ENCODE data around the gene ADGRG3. TPM values are rescaled to one million over a fixed set of nuclear protein-coding genes. Genes with fewer than 3 reads are reported as not detected.
A peak's percentile ranks its signal among the peaks of the same experiment; 100 is the strongest.

Gene ADGRG3
- total RNA-seq, 4 donors from 2014 or later, result 3.8 to 14.2 (median 8.2) TPM

GRCh38 chr16:57713596-57713995 is 45.5 kb downstream of the ADGRG3 start:
- Histone ChIP-seq H3K4me1 (no peaks in the 10 kb centered on the region), H3K4me3 (replicated peaks in 1 of 3) (no peak overlapping the region), H3K27me3 (no peaks in the 10 kb centered on the region), H3K27ac (no peak overlapping the region), H3K36me3 (no peaks in the 10 kb centered on the region), H3K9me3 (no peaks in the 10 kb centered on the region)
- intact Hi-C loops (cut with DNase I), result no loop called here
- 93 to 96% methylated on average over 8 of the region's 8 CpGs for WGBS, 2 donors
- TF ChIP-seq POLR2A (IDR thresholded peaks at IDR 0.05), result no peak
- TF ChIP-seq, protein P1, sequence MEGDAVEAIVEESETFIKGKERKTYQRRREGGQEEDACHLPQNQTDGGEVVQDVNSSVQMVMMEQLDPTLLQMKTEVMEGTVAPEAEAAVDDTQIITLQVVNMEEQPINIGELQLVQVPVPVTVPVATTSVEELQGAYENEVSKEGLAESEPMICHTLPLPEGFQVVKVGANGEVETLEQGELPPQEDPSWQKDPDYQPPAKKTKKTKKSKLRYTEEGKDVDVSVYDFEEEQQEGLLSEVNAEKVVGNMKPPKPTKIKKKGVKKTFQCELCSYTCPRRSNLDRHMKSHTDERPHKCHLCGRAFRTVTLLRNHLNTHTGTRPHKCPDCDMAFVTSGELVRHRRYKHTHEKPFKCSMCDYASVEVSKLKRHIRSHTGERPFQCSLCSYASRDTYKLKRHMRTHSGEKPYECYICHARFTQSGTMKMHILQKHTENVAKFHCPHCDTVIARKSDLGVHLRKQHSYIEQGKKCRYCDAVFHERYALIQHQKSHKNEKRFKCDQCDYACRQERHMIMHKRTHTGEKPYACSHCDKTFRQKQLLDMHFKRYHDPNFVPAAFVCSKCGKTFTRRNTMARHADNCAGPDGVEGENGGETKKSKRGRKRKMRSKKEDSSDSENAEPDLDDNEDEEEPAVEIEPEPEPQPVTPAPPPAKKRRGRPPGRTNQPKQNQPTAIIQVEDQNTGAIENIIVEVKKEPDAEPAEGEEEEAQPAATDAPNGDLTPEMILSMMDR (IDR thresholded peaks at IDR 0.05), result no peak
- DNase-seq, result no peak

DNA sequence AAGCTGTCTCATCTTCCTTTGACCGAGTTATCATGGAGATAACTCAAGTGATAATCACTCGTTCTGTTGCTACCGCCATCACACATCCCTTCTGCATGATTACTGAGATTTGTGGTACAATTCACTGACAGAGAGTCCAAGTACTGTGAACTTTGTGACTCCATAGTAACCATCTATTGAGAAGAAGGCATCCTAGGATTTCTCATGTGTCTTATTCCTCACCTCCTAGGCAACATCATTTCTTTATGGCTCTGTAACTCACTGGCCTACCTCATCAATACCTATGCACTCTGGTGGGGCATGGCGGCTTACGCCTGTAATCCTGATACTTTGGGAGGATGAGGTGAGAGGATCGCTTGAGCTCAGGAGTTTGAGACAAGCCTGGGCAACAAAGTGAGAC is 45.9 kb downstream of the ADGRG3 start:
- H3K27me3 ChIP-seq, result no peaks in the 10 kb centered on the region
- 94 to 98% methylated on average over 6 of the region's 6 CpGs for WGBS, 2 donors
- H3K4me3 ChIP-seq (replicated peaks in 1 of 3), result no peak overlapping the region
- H3K4me1 ChIP-seq, result no peaks in the 10 kb centered on the region
- H3K36me3 ChIP-seq, result no peaks in the 10 kb centered on the region
- H3K27ac ChIP-seq, result no peak overlapping the region
- H3K9me3 ChIP-seq, result no peaks in the 10 kb centered on the region
- no peak for TF ChIP-seq POLR2A (IDR thresholded peaks at IDR 0.05)
- TF ChIP-seq, protein P1 (IDR thresholded peaks at IDR 0.05), result no peak
- intact Hi-C loops (cut with DNase I), result no loop called here
- DNase-seq, result no peak

DNA sequence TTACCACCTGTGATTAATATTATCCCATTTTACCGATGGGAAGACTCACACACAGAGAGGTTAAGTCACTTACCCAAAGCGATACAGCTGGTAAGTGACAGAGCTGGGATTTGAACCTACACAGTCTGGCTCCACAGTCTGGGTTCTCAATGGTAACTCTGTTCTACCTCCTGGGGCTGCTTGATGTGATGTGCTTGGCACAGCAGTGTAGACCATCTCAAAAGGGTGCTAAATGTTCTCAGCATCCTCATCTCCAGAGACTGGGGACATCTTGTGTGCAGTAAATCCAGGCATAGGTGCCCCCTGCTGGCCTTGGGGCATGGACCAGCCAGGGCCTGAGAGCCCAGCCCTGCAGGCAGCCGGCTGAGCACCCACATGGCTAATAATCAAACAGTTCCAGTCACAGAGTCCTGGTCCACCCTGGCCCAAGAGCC is 52.1 kb downstream of the ADGRG3 start:
- Histone ChIP-seq H3K4me1 (no peaks in the 10 kb centered on the region), H3K4me3 (replicated peaks in 1 of 3) (no peak overlapping the region), H3K27ac (no peak overlapping the region), H3K9me3 (no peaks in the 10 kb centered on the region), H3K36me3 (no peaks in the 10 kb centered on the region), H3K27me3 (no peaks in the 10 kb centered on the region)
- intact Hi-C loops (cut with DNase I), result loop anchor here (10.0 kb wide), 1 partner anchor 145 kb away; no protein-coding TSS in a partner anchor
- TF ChIP-seq, protein P1 (IDR thresholded peaks at IDR 0.05), result peak in 5 of 6 experiments; percentile 19 to 57 (median 53)
- no peak for TF ChIP-seq POLR2A (IDR thresholded peaks at IDR 0.05)
- 55 to 67% methylated on average over 3 of the region's 3 CpGs for WGBS, 2 donors
- DNase-seq, result peak; percentile 63 to 69

GRCh38 chr16:57721356-57722209 is 53.5 kb downstream of the ADGRG3 start:
- no peaks in the 10 kb centered on the region for H3K4me1 ChIP-seq
- WGBS, 2 donors, result 61 to 68% methylated on average over 13 to 16 of the region's 17 CpGs
- DNase-seq, result no peak

GRCh38 chr16:57722210-57722499 is 54.0 kb downstream of the ADGRG3 start:
- TF ChIP-seq, protein P1 (IDR thresholded peaks at IDR 0.05), result no peak
- no peak for TF ChIP-seq POLR2A (IDR thresholded peaks at IDR 0.05)
- no peak for DNase-seq
- intact Hi-C loops (cut with DNase I), result loop anchor here (10.0 kb wide), 1 partner anchor 147 kb away; no protein-coding TSS in a partner anchor
- no peak overlapping the region for H3K27ac ChIP-seq
- H3K27me3 ChIP-seq, result no peaks in the 10 kb centered on the region
- 83 to 90% methylated on average over 2 of the region's 2 CpGs for WGBS, 2 donors
- no peaks in the 10 kb centered on the region for H3K4me1 ChIP-seq
- H3K36me3 ChIP-seq, result no peaks in the 10 kb centered on the region
- no peaks in the 10 kb centered on the region for H3K9me3 ChIP-seq
- no peak overlapping the region for H3K4me3 ChIP-seq (replicated peaks in 1 of 3)

More at GRCh38 chr16:57721356-57722209, 53.5 kb downstream of the ADGRG3 start:
- H3K9me3 ChIP-seq, result no peaks in the 10 kb centered on the region
- H3K36me3 ChIP-seq, result no peaks in the 10 kb centered on the region
- TF ChIP-seq, protein P1 (IDR thresholded peaks at IDR 0.05), result no peak
- no peak for TF ChIP-seq POLR2A (IDR thresholded peaks at IDR 0.05)
- no peak overlapping the region for H3K27ac ChIP-seq
- H3K27me3 ChIP-seq, result no peaks in the 10 kb centered on the region
- no peak overlapping the region for H3K4me3 ChIP-seq (replicated peaks in 1 of 3)
- intact Hi-C loops (cut with DNase I), result loop anchor here (10.0 kb wide), 1 partner anchor 147 kb away; no protein-coding TSS in a partner anchor

Measured in thyroid gland (tissue), 4 donors.